B cell (primary cell): ENCODE data around the gene PPEF1.

Experiments
- EZH2 ChIP-seq: IDR thresholded peaks from 2 replicates; pipeline ENCODE4 v1.6.1; 2012; ENCODE audit warnings: borderline replicate concordance, low read depth, mild to moderate bottlenecking, moderate library complexity, low read length; ENCODE audit not compliant: insufficient read depth, poor library complexity, severe bottlenecking
- TF ChIP-seq, protein P1 (sequence below): fragments of 200-600 bp; IDR thresholded peaks from one replicate; pipeline ENCODE4 v1.8.0; 2022; ENCODE audit warnings: antibody characterized with exemption, mild to moderate bottlenecking

DNA sequence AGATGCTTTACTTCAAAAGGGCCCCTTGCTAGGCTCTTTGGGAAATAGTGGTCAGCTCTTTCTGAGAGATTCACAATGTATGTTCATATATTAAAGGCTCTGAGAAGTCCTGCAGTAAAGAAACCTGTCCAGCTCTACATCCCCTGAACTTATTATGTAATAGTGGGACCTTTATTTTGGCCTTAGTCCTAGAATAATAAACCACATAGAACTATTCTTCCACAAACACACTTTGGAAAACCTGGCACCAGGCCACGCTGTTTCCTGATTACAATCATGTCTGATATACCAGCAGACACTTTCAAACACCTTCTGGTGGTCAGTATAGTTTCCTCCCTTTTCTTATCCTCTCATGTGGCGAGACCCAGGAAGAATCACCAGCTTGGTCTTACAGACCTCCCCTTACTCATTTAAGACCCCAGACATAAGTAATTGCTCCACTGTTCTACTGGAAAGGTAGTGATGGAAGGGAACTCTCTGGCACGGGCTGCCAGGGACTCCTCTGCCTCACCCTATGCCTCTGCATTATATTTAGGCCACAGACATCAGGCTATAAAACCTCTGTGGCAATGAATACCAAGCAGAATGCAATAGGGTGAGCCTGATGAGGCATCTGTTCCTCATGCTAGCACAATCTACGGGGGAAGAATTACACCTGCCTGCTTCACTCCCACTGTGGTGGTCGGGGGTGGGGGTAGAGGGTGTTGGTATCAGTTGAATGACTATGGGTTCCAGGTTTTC is 5.7 kb upstream of the PPEF1 start:
- TF ChIP-seq EZH2, result no peak
- TF ChIP-seq, protein P1, sequence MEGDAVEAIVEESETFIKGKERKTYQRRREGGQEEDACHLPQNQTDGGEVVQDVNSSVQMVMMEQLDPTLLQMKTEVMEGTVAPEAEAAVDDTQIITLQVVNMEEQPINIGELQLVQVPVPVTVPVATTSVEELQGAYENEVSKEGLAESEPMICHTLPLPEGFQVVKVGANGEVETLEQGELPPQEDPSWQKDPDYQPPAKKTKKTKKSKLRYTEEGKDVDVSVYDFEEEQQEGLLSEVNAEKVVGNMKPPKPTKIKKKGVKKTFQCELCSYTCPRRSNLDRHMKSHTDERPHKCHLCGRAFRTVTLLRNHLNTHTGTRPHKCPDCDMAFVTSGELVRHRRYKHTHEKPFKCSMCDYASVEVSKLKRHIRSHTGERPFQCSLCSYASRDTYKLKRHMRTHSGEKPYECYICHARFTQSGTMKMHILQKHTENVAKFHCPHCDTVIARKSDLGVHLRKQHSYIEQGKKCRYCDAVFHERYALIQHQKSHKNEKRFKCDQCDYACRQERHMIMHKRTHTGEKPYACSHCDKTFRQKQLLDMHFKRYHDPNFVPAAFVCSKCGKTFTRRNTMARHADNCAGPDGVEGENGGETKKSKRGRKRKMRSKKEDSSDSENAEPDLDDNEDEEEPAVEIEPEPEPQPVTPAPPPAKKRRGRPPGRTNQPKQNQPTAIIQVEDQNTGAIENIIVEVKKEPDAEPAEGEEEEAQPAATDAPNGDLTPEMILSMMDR, result no peak
